Measurements from ENCODE around the gene SMAD2.
"Not testable (repeated sequence)": the region's sequence is repeated elsewhere in the genome, so short reads cannot be mapped to it uniquely, and the experiment has no call there.

SMAD2 gene

GRCh38 chr18:47788621-47789020 is 141.8 kb downstream of the SMAD2 start:
- DNase-seq, result no peak

- DNase-seq, result no peak
Observed at GRCh38 chr18:47781561-47781960, 148.9 kb downstream of the SMAD2 start.

- no peak for DNase-seq
Observed at GRCh38 chr18:47780011-47780725, 150.3 kb downstream of the SMAD2 start.

- no peak for DNase-seq
Observed at GRCh38 chr18:47779381-47779780, 151.1 kb downstream of the SMAD2 start.

GRCh38 chr18:47777626-47778025 is 152.8 kb downstream of the SMAD2 start:
- no peak for DNase-seq

GRCh38 chr18:47775961-47776360 is 154.5 kb downstream of the SMAD2 start:
- no peak for DNase-seq

- no peak for DNase-seq
Observed at GRCh38 chr18:47773931-47774330, 156.5 kb downstream of the SMAD2 start.

GRCh38 chr18:47772374-47773248 is 157.8 kb downstream of the SMAD2 start:
- no peak for DNase-seq

- DNase-seq, result no peak
Observed at GRCh38 chr18:47771922-47772321, 158.5 kb downstream of the SMAD2 start.

GRCh38 chr18:47767699-47768098 is 162.8 kb downstream of the SMAD2 start:
- no peak for DNase-seq

GRCh38 chr18:47767198-47767597 is 163.3 kb downstream of the SMAD2 start:
- DNase-seq, result not testable (repeated sequence)

Measured in SHP77 treated with DMSO at 0.1 percent for 48 hours (cell line).